Activated CD4-positive, alpha-beta T cell treated with anti-CD3 and anti-CD28 coated beads, Interleukin-2, amount 10 ng/mL, durations not matched to agents 24 days and 14 days (primary cell): ENCODE results near the gene SPTBN4. TPM values are rescaled to one million over a fixed set of nuclear protein-coding genes. Genes with fewer than 3 reads are reported as not detected.
"Not testable (repeated sequence)": the region's sequence is repeated elsewhere in the genome, so short reads cannot be mapped to it uniquely, and the experiment has no call there.

Experiments used
- DNase-seq: peaks from one replicate; pipeline ENCODE4 v3.0.0; 2022
- H3K27ac Mint-ChIP-seq: one replicate; pipeline ENCODE4 v1.8.0; 2022; ENCODE audit warnings: mild to moderate bottlenecking, mixed read lengths
- H3K27me3 Mint-ChIP-seq: one replicate; pipeline ENCODE4 v1.8.0; 2022; ENCODE audit warnings: mixed read lengths
- H3K36me3 Mint-ChIP-seq: one replicate; pipeline ENCODE4 v1.8.0; 2022; ENCODE audit warnings: low read depth, mild to moderate bottlenecking, mixed read lengths
- H3K4me1 Mint-ChIP-seq: one replicate; pipeline ENCODE4 v1.8.0; 2021; ENCODE audit warnings: mixed read lengths
- H3K4me3 Mint-ChIP-seq: one replicate; pipeline ENCODE4 v1.8.0; 2022; ENCODE audit warnings: mild to moderate bottlenecking, moderate library complexity, mixed read lengths
- H3K9me3 Mint-ChIP-seq: one replicate; pipeline ENCODE4 v1.8.0; 2021; ENCODE audit warnings: mixed read lengths
- intact Hi-C: fragments of 100-400 bp; cut with micrococcal nuclease; formaldehyde crosslinking; loops from one replicate; pipeline ENCODE4 v1.15.1; 2023
- total RNA-seq: library from RNA; stranded (reverse); gene quantifications from 2 replicates; pipeline ENCODE4 v1.2.3, GENCODE V29; 2022

SPTBN4 gene
- total RNA-seq, 1 donor from 2014 or later, result 0.51 TPM

- H3K4me1 Mint-ChIP-seq, result peaks cover 26% of the 10 kb centered on the region
- H3K27me3 Mint-ChIP-seq, result peaks cover 5% of the 10 kb centered on the region
- peak within 1 kb of the TSS; percentile 92 for H3K4me3 Mint-ChIP-seq
- peak; percentile 100 for DNase-seq
- H3K9me3 Mint-ChIP-seq, result no peaks in the 10 kb centered on the region
- intact Hi-C loops, result loop anchor here (1.0 to 10.0 kb wide), 4 partner anchors 8 to 839 kb away; partner anchors contain the start of genes AKT2 and HNRNPUL1
- peak within 1 kb of the TSS; percentile 91 for H3K27ac Mint-ChIP-seq
- H3K36me3 Mint-ChIP-seq, result peaks cover 17% of the 10 kb centered on the region
Observed at GRCh38 chr19:40425450-40426287, 41.1 kb upstream of the SPTBN4 start, which contains the start of gene SERTAD1. TSS of gene SERTAD1 (minus strand) at chr19:40425992. CDS start at chr19:40423546, 2,446 bp downstream.

DNA sequence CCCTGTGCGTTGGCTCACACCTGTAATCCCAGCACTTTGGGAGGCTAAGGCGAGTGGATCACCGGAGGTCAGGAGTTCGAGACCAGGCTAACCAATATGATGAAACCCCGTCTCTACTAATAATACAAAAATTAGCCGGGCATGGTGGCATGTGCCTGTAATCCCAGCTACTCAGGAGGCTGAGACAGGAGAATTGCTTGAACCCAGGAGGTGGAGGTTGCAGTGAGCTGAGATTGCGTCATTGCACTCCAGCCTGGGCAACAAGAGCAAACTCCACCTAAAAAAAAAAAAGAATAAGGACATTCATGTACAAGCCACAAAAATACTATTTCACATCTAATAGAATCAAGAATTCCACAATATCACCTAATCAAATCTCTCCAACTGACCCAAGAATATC, 38.6 kb upstream of the SPTBN4 start:
- H3K36me3 Mint-ChIP-seq, H3K4me3 Mint-ChIP-seq, DNase-seq, H3K9me3 Mint-ChIP-seq, H3K27ac Mint-ChIP-seq, H3K27me3 Mint-ChIP-seq: not testable (repeated sequence)
- peaks cover 20% of the 10 kb centered on the region for H3K4me1 Mint-ChIP-seq
- intact Hi-C loops, result loop anchor here (10.0 kb wide), 1 partner anchor 837 kb away; the partner anchor contains the start of gene HNRNPUL1

- H3K27me3 Mint-ChIP-seq, DNase-seq, H3K9me3 Mint-ChIP-seq, intact Hi-C loops, H3K27ac Mint-ChIP-seq, H3K4me3 Mint-ChIP-seq, H3K36me3 Mint-ChIP-seq: not testable (repeated sequence)
- peaks cover 17% of the 10 kb centered on the region for H3K4me1 Mint-ChIP-seq
Observed at GRCh38 chr19:40430242-40430641, 36.6 kb upstream of the SPTBN4 start.

- intact Hi-C loops, result no loop called here
- H3K36me3 Mint-ChIP-seq, result no peaks in the 10 kb centered on the region
- no peak for DNase-seq
- no peak overlapping the region for H3K27ac Mint-ChIP-seq
- peaks cover 3% of the 10 kb centered on the region for H3K27me3 Mint-ChIP-seq
- H3K4me3 Mint-ChIP-seq, result peak overlapping the region; percentile 21
- H3K9me3 Mint-ChIP-seq, result no peaks in the 10 kb centered on the region
- peaks cover 9% of the 10 kb centered on the region for H3K4me1 Mint-ChIP-seq
Observed at GRCh38 chr19:40431698-40432097, 35.1 kb upstream of the SPTBN4 start.

- not testable (repeated sequence) for H3K4me1 Mint-ChIP-seq, H3K36me3 Mint-ChIP-seq, H3K27me3 Mint-ChIP-seq, DNase-seq, H3K9me3 Mint-ChIP-seq
- H3K27ac Mint-ChIP-seq, result peak overlapping the region; percentile 99
- peak overlapping the region; percentile 89 for H3K4me3 Mint-ChIP-seq
- intact Hi-C loops, result loop anchor here (1.0 kb wide), 2 partner anchors 7 to 11 kb away; partner anchors contain the start of gene SERTAD1
Observed at GRCh38 chr19:40432760-40433159, 34.0 kb upstream of the SPTBN4 start.

DNA sequence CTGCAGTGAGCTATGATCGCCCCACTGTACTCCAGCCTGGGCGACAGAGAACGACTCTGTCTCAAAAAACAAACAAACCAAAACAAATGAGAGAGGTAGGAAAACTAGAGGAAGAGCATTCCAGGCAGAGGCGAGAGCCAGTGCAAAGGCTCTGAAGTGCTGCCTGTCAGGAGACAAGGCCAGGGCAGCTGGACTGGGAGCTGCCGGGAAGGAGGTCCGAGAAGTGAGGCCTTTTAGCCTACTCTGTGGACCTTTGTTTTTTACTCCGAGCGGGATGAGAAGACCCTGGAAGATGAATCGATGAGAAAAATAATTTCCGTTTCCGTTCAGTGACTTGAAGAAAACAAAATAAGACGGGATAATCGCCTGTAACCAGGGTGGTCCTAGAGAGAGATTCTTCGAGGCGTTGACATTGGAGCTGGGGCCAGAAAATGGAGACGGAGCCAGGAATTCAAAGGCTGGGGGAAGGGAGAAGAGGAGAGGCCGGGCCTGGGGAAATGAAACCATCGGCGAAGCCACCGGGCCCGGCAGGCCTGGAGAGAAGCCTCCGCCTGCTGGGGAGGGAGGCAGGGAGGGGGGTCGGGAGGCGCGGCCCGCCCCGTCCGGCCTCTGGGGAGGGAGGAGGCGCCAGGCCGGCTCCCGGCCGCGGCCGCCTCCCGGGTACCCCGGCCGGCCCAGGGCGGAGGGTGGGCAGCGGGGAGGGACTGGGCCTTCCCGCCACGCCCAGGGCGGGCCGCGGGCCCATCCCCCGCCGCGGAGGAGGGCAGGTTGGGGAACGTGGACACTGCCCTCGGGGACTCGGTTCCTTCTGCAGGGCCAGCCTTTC, 33.2 kb upstream of the SPTBN4 start:
- intact Hi-C loops, result loop anchor here (1.0 kb wide), 2 partner anchors 8 to 10 kb away; partner anchors contain the start of gene SERTAD1
- H3K4me3 Mint-ChIP-seq, result peak overlapping the region; percentile 89
- no peaks in the 10 kb centered on the region for H3K36me3 Mint-ChIP-seq
- peak; percentile 89 for DNase-seq
- no peaks in the 10 kb centered on the region for H3K9me3 Mint-ChIP-seq
- peaks cover 9% of the 10 kb centered on the region for H3K4me1 Mint-ChIP-seq
- H3K27ac Mint-ChIP-seq, result peak overlapping the region; percentile 99
- no peaks in the 10 kb centered on the region for H3K27me3 Mint-ChIP-seq

DNA sequence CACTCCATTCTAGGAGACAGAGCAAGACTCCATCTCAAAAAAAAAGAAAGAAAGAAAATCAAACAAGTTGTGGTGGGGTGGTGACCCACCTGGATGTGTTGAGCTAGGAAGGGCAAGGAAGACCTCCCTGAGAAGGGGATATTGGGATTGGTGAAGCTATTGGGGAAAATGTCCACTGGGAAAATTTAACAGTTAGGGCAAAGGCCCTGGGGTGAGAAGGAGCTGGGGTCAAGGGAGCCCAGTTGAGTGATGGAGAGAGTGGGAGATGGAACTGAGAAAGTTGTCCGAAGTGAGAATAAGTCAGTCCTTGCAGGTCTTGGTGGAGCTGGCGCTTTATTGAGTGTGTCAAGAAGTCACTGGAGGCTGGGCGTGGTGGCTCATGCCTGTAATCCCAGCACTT, 28.5 kb upstream of the SPTBN4 start:
- no peaks in the 10 kb centered on the region for H3K9me3 Mint-ChIP-seq
- H3K27ac Mint-ChIP-seq, result no peak overlapping the region
- DNase-seq, result no peak
- H3K4me3 Mint-ChIP-seq, result no peak overlapping the region
- peaks cover 11% of the 10 kb centered on the region for H3K36me3 Mint-ChIP-seq
- intact Hi-C loops, result no loop called here
- H3K27me3 Mint-ChIP-seq, result no peaks in the 10 kb centered on the region
- H3K4me1 Mint-ChIP-seq, result peaks cover 15% of the 10 kb centered on the region

- intact Hi-C loops, result loop anchor here (2.0 to 5.0 kb wide), 3 partner anchors 93 to 469 kb away; partner anchors contain the start of genes ACTMAP, C19orf47, PLD3 and PSMC4
- Mint-ChIP-seq H3K27ac (no peak overlapping the region), H3K36me3 (peaks cover 12% of the 10 kb centered on the region), H3K4me3 (peak overlapping the region; percentile 98), H3K27me3 (no peaks in the 10 kb centered on the region), H3K4me1 (peaks cover 14% of the 10 kb centered on the region), H3K9me3 (no peaks in the 10 kb centered on the region)
- no peak for DNase-seq
Observed at GRCh38 chr19:40441719-40442253, 25.0 kb upstream of the SPTBN4 start.

- peak overlapping the region; percentile 98 for H3K4me3 Mint-ChIP-seq
- H3K9me3 Mint-ChIP-seq, result no peaks in the 10 kb centered on the region
- H3K27ac Mint-ChIP-seq, result peak overlapping the region; percentile 92
- H3K4me1 Mint-ChIP-seq, result peaks cover 14% of the 10 kb centered on the region
- H3K27me3 Mint-ChIP-seq, result no peaks in the 10 kb centered on the region
- intact Hi-C loops, result loop anchor here (1.0 to 5.0 kb wide), 7 partner anchors 9 to 470 kb away; partner anchors contain the start of genes ACTMAP, C19orf47, COQ8B and PLD3
- DNase-seq, result no peak
- H3K36me3 Mint-ChIP-seq, result peaks cover 12% of the 10 kb centered on the region
Observed at GRCh38 chr19:40442328-40443130, 24.3 kb upstream of the SPTBN4 start.

DNA sequence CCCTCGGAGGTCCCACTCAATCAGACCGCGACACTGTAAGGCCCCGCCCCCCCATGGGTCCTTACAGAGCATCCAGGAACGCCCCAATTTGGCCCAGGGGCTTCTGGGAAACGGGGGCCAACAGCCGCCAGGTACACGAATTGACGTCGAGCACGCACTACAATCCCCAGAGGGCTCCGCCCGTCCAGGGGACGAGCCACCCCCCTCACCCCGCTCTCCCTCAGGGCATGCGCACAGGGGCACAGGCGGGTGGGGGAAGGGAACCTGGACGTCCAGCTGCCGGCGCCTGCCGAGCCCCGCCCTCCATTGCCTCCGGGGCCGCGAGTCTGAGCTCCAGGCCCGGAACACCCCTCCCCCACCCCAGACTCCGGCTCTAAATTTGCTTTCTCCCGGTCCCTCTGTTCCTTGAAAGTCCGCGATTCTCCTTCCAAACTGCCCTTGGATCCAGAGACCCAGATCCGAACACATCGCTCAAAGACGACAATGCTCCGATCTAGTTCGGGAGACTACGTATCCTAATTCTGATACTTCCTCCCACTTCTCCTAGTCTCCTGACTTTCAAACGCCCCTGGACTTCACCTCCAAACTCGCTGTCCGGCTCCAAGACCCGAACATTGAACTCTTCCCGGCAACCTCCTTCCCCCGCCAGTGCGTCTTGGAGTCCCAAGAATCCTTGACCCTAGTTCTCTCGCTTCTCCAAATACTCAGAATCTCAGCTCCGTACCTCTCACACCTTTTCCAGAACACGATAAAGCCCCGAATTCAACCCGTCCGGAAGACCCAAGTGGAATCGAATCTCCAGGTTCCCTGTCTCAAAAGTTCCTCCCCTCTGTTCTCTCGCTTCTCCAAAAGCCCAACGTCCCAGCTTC, 23.4 kb upstream of the SPTBN4 start:
- intact Hi-C loops, result loop anchor here (1.0 to 5.0 kb wide), 7 partner anchors 10 to 471 kb away; partner anchors contain the start of genes ACTMAP, C19orf47, COQ8B and PLD3
- Mint-ChIP-seq H3K4me1 (peaks cover 14% of the 10 kb centered on the region), H3K36me3 (peaks cover 12% of the 10 kb centered on the region), H3K4me3 (peak overlapping the region; percentile 98), H3K27ac (peak overlapping the region; percentile 96), H3K27me3 (no peaks in the 10 kb centered on the region), H3K9me3 (no peaks in the 10 kb centered on the region)
- peak; percentile 100 for DNase-seq

DNA sequence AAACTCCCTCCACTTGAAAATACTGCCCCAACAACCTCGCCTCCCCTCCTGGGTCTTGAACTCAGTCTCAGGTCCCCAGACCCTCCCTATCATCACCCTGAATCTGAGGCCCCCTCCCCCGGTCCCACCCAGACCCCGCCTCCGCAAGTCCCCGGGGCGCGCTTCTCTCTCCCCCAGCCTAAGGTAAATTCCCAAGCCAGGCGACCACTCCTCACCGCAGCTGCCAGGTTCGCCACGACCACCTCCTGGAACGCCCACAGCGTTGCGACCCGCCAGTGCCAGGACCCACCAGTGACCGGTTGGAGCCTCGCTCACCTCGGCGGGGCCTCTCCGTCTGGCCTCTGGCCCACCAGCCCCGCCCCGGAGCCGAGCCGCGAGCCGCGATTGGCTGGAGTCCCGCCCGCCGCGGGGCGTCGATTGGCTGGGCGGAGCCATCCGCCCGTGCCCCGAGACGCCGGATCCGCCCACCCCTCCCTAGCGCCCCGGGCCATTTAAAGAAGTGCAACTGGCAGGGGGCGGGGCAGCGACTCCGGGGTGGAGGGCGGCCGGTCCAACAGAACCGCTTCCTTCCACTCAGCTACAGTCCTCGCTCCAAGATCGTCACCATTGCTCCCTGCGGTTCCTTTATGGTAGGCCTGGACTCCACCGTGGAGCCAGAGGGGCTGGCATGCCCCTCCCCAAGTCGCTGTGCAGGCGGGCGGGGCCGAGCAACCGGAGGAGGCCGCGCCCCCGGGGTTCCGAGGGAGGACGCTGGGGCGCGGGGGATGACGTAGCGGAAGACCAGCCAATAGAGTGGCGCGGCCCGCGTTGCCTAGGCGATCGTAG, 22.6 kb upstream of the SPTBN4 start, which contains the start of gene SERTAD3:
Gene SERTAD3, minus strand, starts transcription at position 336 of the 825 bp plus-strand sequence. CDS start 2,255 bp downstream, outside the sequence.
- Mint-ChIP-seq H3K27me3 (no peaks in the 10 kb centered on the region), H3K27ac (peak within 1 kb of the TSS; percentile 96), H3K4me1 (peaks cover 14% of the 10 kb centered on the region), H3K9me3 (no peaks in the 10 kb centered on the region), H3K4me3 (peak within 1 kb of the TSS; percentile 98), H3K36me3 (peaks cover 12% of the 10 kb centered on the region)
- peak; percentile 99 for DNase-seq
- intact Hi-C loops, result loop anchor here (1.0 to 5.0 kb wide), 10 partner anchors 11 to 472 kb away; partner anchors contain the start of genes ACTMAP, AKT2, BLVRB and C19orf47
